Neural cell (in vitro differentiated cells): ENCODE results near the gene ANP32A.

ENCODE experiments used
- POLR2AphosphoS5 ChIP-seq: IDR thresholded peaks from 2 replicates; pipeline ENCODE4 v1.6.1; 2012
- SMC3 ChIP-seq: fragments of 450-650 bp; conservative IDR thresholded peaks from 2 replicates; pipeline ENCODE4 v1.6.1; 2014; ENCODE audit warnings: antibody characterized with exemption, mild to moderate bottlenecking, moderate library complexity; ENCODE audit not compliant: poor library complexity
- TF ChIP-seq, protein P1 (sequence below): fragments of 450-650 bp; IDR thresholded peaks from 2 replicates; pipeline ENCODE4 v1.5.1; 2014; ENCODE audit warnings: antibody characterized with exemption, mild to moderate bottlenecking, moderate library complexity; ENCODE audit not compliant: poor library complexity, severe bottlenecking

DNA sequence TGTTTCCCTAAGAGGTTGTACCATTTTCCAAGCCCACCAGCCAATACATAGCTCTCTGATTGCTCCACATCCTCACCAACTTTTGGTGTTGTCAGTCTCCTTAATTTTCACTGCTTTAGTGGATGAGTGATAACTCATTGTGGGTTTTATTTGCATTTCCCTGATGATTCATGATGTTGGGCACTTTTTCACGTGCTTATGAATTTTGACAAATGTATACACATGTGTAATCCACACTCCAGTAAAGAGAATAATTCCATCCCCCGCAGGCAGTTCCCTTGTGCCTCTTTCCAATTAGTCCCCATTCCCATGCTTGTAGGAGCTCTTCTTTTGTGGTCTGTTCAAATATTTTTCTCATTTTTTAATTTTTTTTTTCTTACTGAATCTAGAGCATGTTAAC lies 52.4 kb downstream of the ANP32A start:
- no peak for TF ChIP-seq POLR2AphosphoS5
- TF ChIP-seq, protein P1, sequence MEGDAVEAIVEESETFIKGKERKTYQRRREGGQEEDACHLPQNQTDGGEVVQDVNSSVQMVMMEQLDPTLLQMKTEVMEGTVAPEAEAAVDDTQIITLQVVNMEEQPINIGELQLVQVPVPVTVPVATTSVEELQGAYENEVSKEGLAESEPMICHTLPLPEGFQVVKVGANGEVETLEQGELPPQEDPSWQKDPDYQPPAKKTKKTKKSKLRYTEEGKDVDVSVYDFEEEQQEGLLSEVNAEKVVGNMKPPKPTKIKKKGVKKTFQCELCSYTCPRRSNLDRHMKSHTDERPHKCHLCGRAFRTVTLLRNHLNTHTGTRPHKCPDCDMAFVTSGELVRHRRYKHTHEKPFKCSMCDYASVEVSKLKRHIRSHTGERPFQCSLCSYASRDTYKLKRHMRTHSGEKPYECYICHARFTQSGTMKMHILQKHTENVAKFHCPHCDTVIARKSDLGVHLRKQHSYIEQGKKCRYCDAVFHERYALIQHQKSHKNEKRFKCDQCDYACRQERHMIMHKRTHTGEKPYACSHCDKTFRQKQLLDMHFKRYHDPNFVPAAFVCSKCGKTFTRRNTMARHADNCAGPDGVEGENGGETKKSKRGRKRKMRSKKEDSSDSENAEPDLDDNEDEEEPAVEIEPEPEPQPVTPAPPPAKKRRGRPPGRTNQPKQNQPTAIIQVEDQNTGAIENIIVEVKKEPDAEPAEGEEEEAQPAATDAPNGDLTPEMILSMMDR, result no peak
- TF ChIP-seq SMC3, result no peak
